ENCODE data around the gene TMEM135.

Gene TMEM135

DNA sequence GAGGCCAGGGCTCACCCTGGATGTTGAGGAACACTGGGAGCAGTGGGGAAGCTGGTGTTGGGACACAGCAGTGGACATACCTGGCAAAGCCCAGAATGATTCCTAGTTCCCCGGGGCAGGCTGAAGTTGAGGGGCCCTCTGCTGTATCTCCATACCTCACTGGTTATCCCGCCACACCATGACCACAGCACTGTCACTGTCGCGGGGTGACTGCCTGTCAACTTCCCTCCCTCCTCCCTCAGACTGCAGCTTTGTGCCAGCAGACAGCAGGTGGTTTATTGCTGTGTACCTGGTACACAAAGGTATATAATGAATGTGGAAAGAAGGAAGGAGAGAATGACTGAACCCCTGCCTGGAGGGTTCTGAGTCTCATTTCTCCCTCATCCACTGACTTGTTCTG is 318.7 kb downstream of the TMEM135 start:
- TF ChIP-seq NFIC (IDR thresholded peaks at IDR 0.05) = no peak
- TF ChIP-seq MAX (IDR thresholded peaks at IDR 0.05) = no peak
- TF ChIP-seq, protein P1, sequence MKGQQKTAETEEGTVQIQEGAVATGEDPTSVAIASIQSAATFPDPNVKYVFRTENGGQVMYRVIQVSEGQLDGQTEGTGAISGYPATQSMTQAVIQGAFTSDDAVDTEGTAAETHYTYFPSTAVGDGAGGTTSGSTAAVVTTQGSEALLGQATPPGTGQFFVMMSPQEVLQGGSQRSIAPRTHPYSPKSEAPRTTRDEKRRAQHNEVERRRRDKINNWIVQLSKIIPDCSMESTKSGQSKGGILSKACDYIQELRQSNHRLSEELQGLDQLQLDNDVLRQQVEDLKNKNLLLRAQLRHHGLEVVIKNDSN (IDR thresholded peaks at IDR 0.05) = no peak
- TF ChIP-seq ZBTB7A (IDR thresholded peaks at IDR 0.05; ENCODE audit: low read depth) = no peak
- no peak for TF ChIP-seq EP300 (IDR thresholded peaks at IDR 0.05; ENCODE audit: borderline replicate concordance)
- no peak for TF ChIP-seq CREB1 (IDR thresholded peaks at IDR 0.05; ENCODE audit: low read depth)
- TF ChIP-seq FOXM1 (IDR thresholded peaks at IDR 0.05; ENCODE audit: borderline replicate concordance, low read depth) = no peak
- no peak for TF ChIP-seq TEAD4 (IDR thresholded peaks at IDR 0.05)
- TF ChIP-seq TAF1 (IDR thresholded peaks at IDR 0.05; ENCODE audit: low read depth) = no peak
- TF ChIP-seq REST (IDR thresholded peaks at IDR 0.05; ENCODE audit: low read depth) = no peak
- no peak for TF ChIP-seq YY1 (IDR thresholded peaks at IDR 0.05; ENCODE audit: low read depth)
- no peak for TF ChIP-seq RAD21 (IDR thresholded peaks at IDR 0.05; ENCODE audit: low read depth)
- TF ChIP-seq CEBPB (IDR thresholded peaks at IDR 0.05) = no peak
- no peak for TF ChIP-seq EGR1 (IDR thresholded peaks at IDR 0.05)
- TF ChIP-seq TCF12 (IDR thresholded peaks at IDR 0.05; ENCODE audit: low read depth) = no peak

- TF ChIP-seq EGR1 (IDR thresholded peaks at IDR 0.05) (no peak), YY1 (IDR thresholded peaks at IDR 0.05; ENCODE audit: low read depth) (no peak), RAD21 (IDR thresholded peaks at IDR 0.05; ENCODE audit: low read depth) (no peak), FOXM1 (IDR thresholded peaks at IDR 0.05; ENCODE audit: borderline replicate concordance, low read depth) (no peak), CREB1 (IDR thresholded peaks at IDR 0.05; ENCODE audit: low read depth) (no peak), EP300 (IDR thresholded peaks at IDR 0.05; ENCODE audit: borderline replicate concordance) (no peak), REST (IDR thresholded peaks at IDR 0.05; ENCODE audit: low read depth) (no peak)
- TF ChIP-seq, protein P1 (IDR thresholded peaks at IDR 0.05) = no peak
Observed at GRCh38 chr11:87358461-87358860, 320.7 kb downstream of the TMEM135 start.

GRCh38 chr11:87359401-87359800 is 321.7 kb downstream of the TMEM135 start:
- TF ChIP-seq NFIC (IDR thresholded peaks at IDR 0.05) (no peak), EP300 (IDR thresholded peaks at IDR 0.05; ENCODE audit: borderline replicate concordance) (no peak), CREB1 (IDR thresholded peaks at IDR 0.05; ENCODE audit: low read depth) (no peak), REST (IDR thresholded peaks at IDR 0.05; ENCODE audit: low read depth) (no peak), TEAD4 (IDR thresholded peaks at IDR 0.05) (no peak), EGR1 (IDR thresholded peaks at IDR 0.05) (no peak), FOXM1 (IDR thresholded peaks at IDR 0.05; ENCODE audit: borderline replicate concordance, low read depth) (no peak), YY1 (IDR thresholded peaks at IDR 0.05; ENCODE audit: low read depth) (no peak), CEBPB (IDR thresholded peaks at IDR 0.05) (no peak), TCF12 (IDR thresholded peaks at IDR 0.05; ENCODE audit: low read depth) (no peak)
- TF ChIP-seq, protein P1 (IDR thresholded peaks at IDR 0.05) = no peak

GRCh38 chr11:87361891-87362290 is 324.2 kb downstream of the TMEM135 start:
- TF ChIP-seq CREB1 (IDR thresholded peaks at IDR 0.05; ENCODE audit: low read depth) = no peak
- TF ChIP-seq, protein P1 (IDR thresholded peaks at IDR 0.05) = no peak
